IMR-90 (cell line): ENCODE results near the gene RPS27L. TPM values are rescaled to one million over a fixed set of nuclear protein-coding genes. Genes with fewer than 3 reads are reported as not detected.

ENCODE experiments used
- ATAC-seq: fragments of 200-7000 bp; cut with Tn5 transposase; 2 replicates; pipeline ENCODE4 v1.9.1; 2020; ENCODE audit warnings: low read depth, mild to moderate bottlenecking, moderate library complexity
- BruUV-seq: library from RNA; stranded (reverse); fragments of 400-500 nt; replicated peaks from 2 replicates; lab custom pipeline; 2021; lab: Mats Ljungman, UMichigan
- CTCF ChIA-PET: fragments of 300-600 bp; formaldehyde crosslinking; extraction: SDS; loops from one replicate; lab custom pipeline; 2021; ENCODE audit warnings: antibody characterized with exemption; lab: Yijun Ruan, JAX
- POLR2A ChIA-PET: fragments of 300-600 bp; sonication (Branson Sonifier 250); formaldehyde crosslinking; loops from one replicate; lab custom pipeline; 2022; ENCODE audit warnings: antibody characterized with exemption; ENCODE audit not compliant: unreplicated experiment; lab: Charles Lee
- DNase-seq: peaks from one replicate; pipeline ENCODE4 v3.0.0; 2013
- H2AFZ ChIP-seq: replicated peaks from 2 replicates; pipeline ENCODE3; 2013; ENCODE audit warnings: low read length, mild to moderate bottlenecking; ENCODE audit not compliant: poor library complexity
- H2AK5ac ChIP-seq: 2 replicates; pipeline ENCODE4 v1.6.1; 2013; ENCODE audit warnings: low read depth, low read length, inconsistent platforms
- H2AK9ac ChIP-seq: replicated peaks from 2 replicates; pipeline ENCODE3; 2013; ENCODE audit warnings: mild to moderate bottlenecking, low read depth, low read length, moderate library complexity; ENCODE audit not compliant: poor library complexity
- H2BK120ac ChIP-seq: 2 replicates; pipeline ENCODE4 v1.6.1; 2013; ENCODE audit warnings: low read depth, low read length, inconsistent platforms
- H2BK15ac ChIP-seq: 3 replicates; pipeline ENCODE4 v1.6.1; 2013; ENCODE audit warnings: low read depth, low read length, inconsistent platforms
- H2BK20ac ChIP-seq: 2 replicates; pipeline ENCODE4 v1.6.1; 2013; ENCODE audit warnings: low read depth, mild to moderate bottlenecking, inconsistent platforms, low read length, moderate library complexity
- H2BK5ac ChIP-seq: 2 replicates; pipeline ENCODE4 v1.6.1; 2013; ENCODE audit warnings: mild to moderate bottlenecking, low read depth, low read length, inconsistent platforms; ENCODE audit not compliant: poor library complexity, severe bottlenecking
- H3K14ac ChIP-seq: replicated peaks from 2 replicates; pipeline ENCODE4 v1.6.1; 2013; ENCODE audit warnings: low read depth, low read length, inconsistent platforms
- H3K18ac ChIP-seq: 2 replicates; pipeline ENCODE4 v1.6.1; 2013; ENCODE audit warnings: low read depth, low read length, control low read depth
- H3K23ac ChIP-seq: 2 replicates; pipeline ENCODE4 v1.6.1; 2013; ENCODE audit warnings: low read depth, low read length, inconsistent platforms
- H3K27ac ChIP-seq: 2 replicates; pipeline ENCODE4 v1.5.1; 2013; ENCODE audit warnings: mild to moderate bottlenecking, control low read depth, low read length; ENCODE audit not compliant: insufficient read depth
- H3K27me3 ChIP-seq: 2 replicates; pipeline ENCODE4 v1.6.1; 2013; ENCODE audit warnings: low read length; ENCODE audit not compliant: control insufficient read depth, insufficient read depth
- H3K36me3 ChIP-seq: 2 replicates; pipeline ENCODE4 v1.6.1; 2013; ENCODE audit warnings: low read length, mixed read lengths; ENCODE audit not compliant: control insufficient read depth, insufficient read depth
- H3K4ac ChIP-seq: 2 replicates; pipeline ENCODE4 v1.6.1; 2013; ENCODE audit warnings: low read depth, low read length, inconsistent platforms
- H3K4me1 ChIP-seq: 2 replicates; pipeline ENCODE4 v1.6.1; 2013; ENCODE audit warnings: low read length, mixed read lengths; ENCODE audit not compliant: control insufficient read depth, insufficient read depth
- H3K4me2 ChIP-seq: 2 replicates; pipeline ENCODE4 v1.6.1; 2013; ENCODE audit warnings: low read depth, mild to moderate bottlenecking, control low read depth, low read length, moderate library complexity
- H3K4me3 ChIP-seq: 2 replicates; pipeline ENCODE4 v1.5.1; 2013; ENCODE audit warnings: low read depth, mild to moderate bottlenecking, control low read depth, low read length, moderate library complexity; ENCODE audit not compliant: insufficient read depth
- H3K56ac ChIP-seq: 2 replicates; pipeline ENCODE4 v1.6.1; 2013; ENCODE audit warnings: low read length, inconsistent platforms; ENCODE audit not compliant: insufficient read depth; ENCODE audit errors: extremely low read depth
- H3K79me1 ChIP-seq, 2 experiments: 2 replicates each; pipeline ENCODE4 v1.6.1; 2013; ENCODE audit warnings: low read length in 2 of 2, inconsistent platforms in 1 of 2, low read depth in 1 of 2
- H3K9ac ChIP-seq: 2 replicates; pipeline ENCODE4 v1.6.1; 2013; ENCODE audit warnings: low read depth, low read length, control low read depth
- H3K9me1 ChIP-seq: 2 replicates; pipeline ENCODE4 v1.6.1; 2013; ENCODE audit warnings: low read length, inconsistent platforms; ENCODE audit not compliant: insufficient read depth
- H3K9me3 ChIP-seq: 2 replicates; pipeline ENCODE4 v1.6.1; 2013; ENCODE audit warnings: low read length; ENCODE audit not compliant: control insufficient read depth, insufficient read depth
- H4K20me1 ChIP-seq: 2 replicates; pipeline ENCODE4 v1.6.1; 2013; ENCODE audit warnings: low read length, inconsistent platforms; ENCODE audit not compliant: insufficient read depth
- H4K5ac ChIP-seq: 2 replicates; pipeline ENCODE4 v1.6.1; 2013; ENCODE audit warnings: mild to moderate bottlenecking, low read depth, low read length, control low read depth
- H4K8ac ChIP-seq, 2 experiments: 2 replicates each; pipeline ENCODE4 v1.6.1; 2013; ENCODE audit warnings: low read depth in 2 of 2, low read length in 2 of 2, control low read depth in 1 of 2, inconsistent platforms in 1 of 2
- H4K91ac ChIP-seq: 2 replicates; pipeline ENCODE4 v1.6.1; 2013; ENCODE audit warnings: low read depth, low read length, inconsistent platforms; ENCODE audit not compliant: insufficient read depth
- CHD1 ChIP-seq: IDR thresholded peaks from 2 replicates; pipeline ENCODE4 v1.6.1; 2012; ENCODE audit warnings: low read depth, low read length, improper control_type of control experiment
- FOS ChIP-seq: fragments of 150-350 bp; IDR thresholded peaks from 2 replicates; pipeline ENCODE4 v1.6.1; 2016; ENCODE audit warnings: low read depth, low read length
- MAFK ChIP-seq: IDR thresholded peaks from 2 replicates; pipeline ENCODE4 v1.6.1; 2012; ENCODE audit warnings: low read depth, low read length, improper control_type of control experiment
- MXI1 ChIP-seq: IDR thresholded peaks from 2 replicates; pipeline ENCODE4 v1.6.1; 2012; ENCODE audit warnings: low read depth, mild to moderate bottlenecking, low read length, moderate library complexity, borderline replicate concordance
- WGBS, 2 experiments: methylation state at CpG; one replicate each; pipeline versions ENCODE4 v1.1.5 to v1.1.7; 2013; ENCODE audit warnings: missing lambda C conversion rate in 2 of 2; ENCODE audit not compliant: insufficient read length in 1 of 2; ENCODE audit errors: extremely low coverage in 2 of 2; 5-methylcytosine and 5-hydroxymethylcytosine counted together
- dilution Hi-C: fragments of 300-500 bp; cut with HindIII; formaldehyde crosslinking; loops from one replicate; pipeline ENCODE4 v1.14.3; 2018; ENCODE audit warnings: low sequenced_read_pairs; ENCODE audit not compliant: unreplicated experiment
- in situ Hi-C: fragments of 300-500 bp; cut with MboI; formaldehyde crosslinking; loops from 3 replicates; pipeline ENCODE4 v1.14.3; 2019; ENCODE audit warnings: low sequenced_read_pairs, inconsistent platforms, mixed read lengths
- intact Hi-C: fragments of 100-400 bp; cut with micrococcal nuclease; formaldehyde crosslinking; loops from 2 replicates; pipeline ENCODE4 v1.10.0; 2022
- polyA plus RNA-seq, 3 experiments: library from polyadenylated mRNA; depleted of rRNA; stranded (reverse); fragments of >200 nt; gene quantifications; 2 replicates each; pipeline ENCODE4 v1.2.3, GENCODE V29; 2012; ENCODE audit warnings: low replicate concordance in 1 of 3
- total RNA-seq: library from RNA; depleted of rRNA; stranded (reverse); fragments of >200 nt; gene quantifications from 2 replicates; pipeline ENCODE4 v1.2.3, GENCODE V29; 2012
- TF ChIP-seq, protein P1 (sequence below): fragments of 150-350 bp; IDR thresholded peaks from 2 replicates; pipeline ENCODE4 v1.6.1; 2016; ENCODE audit warnings: low read depth, mild to moderate bottlenecking, low read length, moderate library complexity, borderline replicate concordance
- TF ChIP-seq, protein P2 (sequence below): fragments of 150-350 bp; IDR thresholded peaks from 2 replicates; pipeline ENCODE4 v1.6.1; 2017; ENCODE audit warnings: mild to moderate bottlenecking, antibody characterized with exemption, low read length, low read depth

RPS27L gene
- total and polyA plus RNA-seq, 2 of the 4 experiments (the other 2 are of a cell fraction), result 53.1 to 302 TPM

DNA sequence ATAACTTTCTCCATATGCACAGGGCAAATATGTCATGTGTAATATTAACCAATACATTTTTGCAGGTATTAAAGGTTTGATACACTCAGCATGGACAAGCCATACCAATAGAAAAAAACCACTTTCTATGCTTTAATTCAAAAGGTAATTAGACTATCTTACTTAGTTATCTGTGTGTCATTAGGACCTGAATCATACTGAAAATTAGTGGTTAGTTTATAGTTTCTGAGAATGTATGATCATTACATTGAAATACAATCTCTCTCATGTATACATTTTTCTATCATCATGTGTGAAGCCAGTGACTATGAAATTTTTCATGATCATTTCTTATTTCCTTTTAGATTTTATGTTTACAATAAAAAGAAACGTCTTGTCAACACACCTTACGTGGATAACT, 16.3 kb downstream of the RPS27L start:
- Histone ChIP-seq H4K8ac (no peak overlapping the region), H2BK20ac (no peak overlapping the region), H2AFZ (no peak overlapping the region), H3K18ac (no peak overlapping the region), H3K9me1 (peaks cover 3% of the 10 kb centered on the region; the same call in 1 of the 2 replicates), H2AK5ac (no peak overlapping the region), H4K5ac (no peak overlapping the region), H2BK15ac (no peak overlapping the region), H2BK5ac (no peak overlapping the region), H3K27me3 (no peaks in the 10 kb centered on the region), H3K4ac (no peak overlapping the region), H4K20me1 (no peaks in the 10 kb centered on the region), H3K4me1 (peaks cover 4% of the 10 kb centered on the region; the same call in 1 of the 2 replicates), H2BK120ac (no peak overlapping the region), H3K9ac (no peak overlapping the region), H3K79me1 (peaks cover 10 to 29% of the 10 kb centered on the region in 2 experiments), H3K9me3 (no peaks in the 10 kb centered on the region), H3K56ac (no peak overlapping the region), H2AK9ac (no peak overlapping the region), H3K4me3 (no peak overlapping the region), H3K4me2 (no peak overlapping the region), H3K27ac (no peak overlapping the region), H4K91ac (no peak overlapping the region), H3K23ac (no peak overlapping the region), H3K14ac (no peak overlapping the region), H3K36me3 (peaks cover 6% of the 10 kb centered on the region)
- in situ Hi-C loops, result no loop called here
- TF ChIP-seq, protein P1, sequence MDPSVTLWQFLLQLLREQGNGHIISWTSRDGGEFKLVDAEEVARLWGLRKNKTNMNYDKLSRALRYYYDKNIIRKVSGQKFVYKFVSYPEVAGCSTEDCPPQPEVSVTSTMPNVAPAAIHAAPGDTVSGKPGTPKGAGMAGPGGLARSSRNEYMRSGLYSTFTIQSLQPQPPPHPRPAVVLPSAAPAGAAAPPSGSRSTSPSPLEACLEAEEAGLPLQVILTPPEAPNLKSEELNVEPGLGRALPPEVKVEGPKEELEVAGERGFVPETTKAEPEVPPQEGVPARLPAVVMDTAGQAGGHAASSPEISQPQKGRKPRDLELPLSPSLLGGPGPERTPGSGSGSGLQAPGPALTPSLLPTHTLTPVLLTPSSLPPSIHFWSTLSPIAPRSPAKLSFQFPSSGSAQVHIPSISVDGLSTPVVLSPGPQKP, result no peak
- no peak for TF ChIP-seq MAFK
- TF ChIP-seq CHD1, result no peak
- TF ChIP-seq FOS, result no peak
- no peak for TF ChIP-seq MXI1
- TF ChIP-seq, protein P2, sequence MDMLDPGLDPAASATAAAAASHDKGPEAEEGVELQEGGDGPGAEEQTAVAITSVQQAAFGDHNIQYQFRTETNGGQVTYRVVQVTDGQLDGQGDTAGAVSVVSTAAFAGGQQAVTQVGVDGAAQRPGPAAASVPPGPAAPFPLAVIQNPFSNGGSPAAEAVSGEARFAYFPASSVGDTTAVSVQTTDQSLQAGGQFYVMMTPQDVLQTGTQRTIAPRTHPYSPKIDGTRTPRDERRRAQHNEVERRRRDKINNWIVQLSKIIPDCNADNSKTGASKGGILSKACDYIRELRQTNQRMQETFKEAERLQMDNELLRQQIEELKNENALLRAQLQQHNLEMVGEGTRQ, result no peak
- dilution Hi-C loops, result no loop called here
- no CpG with 5 or more reads among the region's 2 CpGs for WGBS, 2 experiments
- intact Hi-C loops, result no loop called here
- no peak for ATAC-seq
- DNase-seq, result no peak
- ChIA-PET POLR2A (no interaction called here), CTCF (no interaction called here)
- no TSS peak for BruUV-seq
